SK-N-MC (cell line): ENCODE results near the gene SLC4A1AP.

Experiments
- DNase-seq: peaks from one replicate; pipeline ENCODE4 v3.0.0-alpha.2; 2011; ENCODE audit warnings: low read depth, low spot score
- H3K27ac ChIP-seq: fragments of 200-600 bp; sonication (generic); 2 replicates; pipeline ENCODE4 v1.5.1; 2016; ENCODE audit warnings: mixed run types
- H3K36me3 ChIP-seq: fragments of 200-600 bp; sonication (generic); 2 replicates; pipeline ENCODE4 v1.6.1; 2017; ENCODE audit warnings: antibody characterized with exemption, low read length, mixed read lengths; ENCODE audit not compliant: insufficient read depth
- H3K4me3 ChIP-seq: fragments of 200-600 bp; sonication (generic); 2 replicates; pipeline ENCODE4 v1.5.1; 2016
- H3K9ac ChIP-seq: fragments of 200-600 bp; sonication (generic); 2 replicates; pipeline ENCODE4 v1.8.0; 2017; ENCODE audit warnings: mixed run types, mixed read lengths; ENCODE audit not compliant: insufficient read length
- H3K9me3 ChIP-seq: fragments of 200-600 bp; sonication (generic); 2 replicates; pipeline ENCODE4 v1.6.1; 2017; ENCODE audit warnings: low read depth, mild to moderate bottlenecking, antibody characterized with exemption, low read length, moderate library complexity, mixed read lengths
- EZH2 ChIP-seq: fragments of 200-600 bp; sonication (generic); IDR thresholded peaks from one replicate; pipeline ENCODE4 v1.6.1; 2017; ENCODE audit warnings: antibody characterized with exemption
- FOXP2 ChIP-seq: optimal IDR thresholded peaks from 2 replicates; pipeline ENCODE3; 2011; ENCODE audit warnings: mild to moderate bottlenecking, moderate library complexity; ENCODE audit not compliant: insufficient read depth; ENCODE audit errors: extremely low read length, control extremely low read depth
- POLR2AphosphoS5 ChIP-seq: IDR thresholded peaks from 2 replicates; pipeline ENCODE4 v1.6.1; 2012; ENCODE audit warnings: mild to moderate bottlenecking, low read depth, low read length, borderline replicate concordance

Gene SLC4A1AP

DNA sequence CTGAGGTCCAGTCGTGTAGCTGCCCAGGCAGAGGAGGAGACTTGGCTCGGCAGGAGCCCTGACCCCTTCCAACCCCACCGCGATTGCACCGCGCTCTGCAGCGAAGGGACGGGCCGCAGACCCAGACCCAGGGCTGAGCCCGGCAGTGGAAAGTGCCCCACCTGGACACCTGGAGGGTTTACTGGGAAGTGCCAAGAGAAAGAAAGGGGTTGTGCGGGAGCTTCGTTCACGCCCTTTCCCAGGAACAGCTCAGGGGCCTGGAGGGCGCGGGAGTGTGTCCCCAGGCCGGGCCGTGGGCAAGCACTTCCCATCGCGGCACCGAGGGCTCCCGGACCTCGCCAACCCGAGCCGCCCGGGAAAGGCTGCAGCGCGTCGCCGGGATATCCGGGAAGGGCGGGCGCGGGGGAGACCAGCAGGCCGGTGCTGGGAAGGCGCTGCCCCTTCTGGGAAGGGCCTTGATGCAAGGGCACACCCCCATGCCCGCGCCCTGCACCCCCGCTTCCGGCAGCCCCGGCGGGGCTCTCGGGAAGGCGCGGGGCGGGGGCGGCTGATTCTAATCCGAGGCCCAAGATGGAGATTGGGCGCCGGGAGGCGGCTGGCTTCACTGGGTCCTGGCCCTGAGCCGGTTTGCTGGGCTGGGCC lies 71.7 kb downstream of the SLC4A1AP start:
- no peak overlapping the region for H3K9ac ChIP-seq
- TF ChIP-seq EZH2, result no peak
- no peak for TF ChIP-seq FOXP2
- no peak for TF ChIP-seq POLR2AphosphoS5
- H3K27ac ChIP-seq, result no peak overlapping the region
- no peak for DNase-seq
- no peaks in the 10 kb centered on the region for H3K9me3 ChIP-seq
- H3K36me3 ChIP-seq, result no peaks in the 10 kb centered on the region
- H3K4me3 ChIP-seq, result no peak overlapping the region

DNA sequence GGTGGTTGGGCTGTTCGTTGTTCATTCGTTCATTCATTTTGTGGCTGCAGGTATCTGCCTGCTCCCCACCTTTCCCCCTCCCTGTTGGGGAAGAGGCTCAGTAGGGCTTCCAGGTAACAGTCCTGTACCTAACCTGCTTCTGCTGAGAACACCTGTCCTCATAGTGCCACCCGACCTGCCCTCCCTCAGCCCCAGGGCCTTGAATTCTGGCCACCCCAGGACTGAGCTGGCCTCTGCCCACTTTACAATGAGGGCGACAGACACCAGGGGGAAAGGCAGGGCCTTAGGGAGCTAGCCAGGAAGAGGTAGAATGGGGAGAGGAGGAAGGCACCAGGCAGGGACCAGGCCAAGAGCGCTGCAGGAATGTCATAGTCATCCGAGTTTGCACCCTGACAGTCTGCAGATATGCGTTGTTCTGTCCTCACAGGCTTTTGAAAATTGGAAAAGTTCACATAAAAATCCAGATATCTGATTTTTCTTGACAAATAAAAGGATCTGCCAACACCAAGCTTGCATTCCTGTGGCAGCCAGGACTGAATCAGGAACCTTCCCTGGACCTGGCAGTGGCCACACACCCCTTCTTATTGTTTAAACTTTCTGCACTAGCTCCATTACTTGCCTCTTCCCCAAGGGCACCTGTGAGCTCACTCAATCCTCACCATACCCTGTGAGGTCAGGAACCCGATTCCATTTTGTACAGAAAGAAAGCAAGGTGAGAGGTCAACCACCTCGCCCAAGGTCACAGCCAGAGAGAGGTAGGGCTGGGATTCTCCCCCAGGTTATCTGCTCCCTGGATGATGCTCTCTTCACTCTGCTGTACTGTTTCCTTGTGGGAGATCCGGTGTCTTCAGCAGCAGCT lies 72.6 kb downstream of the SLC4A1AP start:
- TF ChIP-seq POLR2AphosphoS5 (no peak), EZH2 (no peak), FOXP2 (no peak)
- no peak for DNase-seq
- Histone ChIP-seq H3K9me3 (no peaks in the 10 kb centered on the region), H3K4me3 (no peak overlapping the region), H3K27ac (no peak overlapping the region), H3K36me3 (no peaks in the 10 kb centered on the region), H3K9ac (no peak overlapping the region)

DNA sequence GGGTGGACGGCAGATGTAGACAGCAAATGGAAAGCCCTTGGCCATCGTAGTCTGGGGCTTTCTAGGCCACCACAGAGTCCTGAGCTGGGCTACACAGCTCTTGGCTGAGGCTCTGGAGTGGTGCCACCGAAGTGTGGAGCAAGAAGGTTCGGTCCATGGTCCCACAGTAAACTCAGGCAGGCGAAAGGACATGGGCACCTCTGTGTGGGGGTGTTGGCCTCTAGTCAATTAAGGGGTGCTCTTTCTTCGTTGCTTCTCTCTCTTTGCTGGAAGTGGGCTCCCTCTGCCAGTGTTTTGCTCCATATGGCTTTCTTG lies 73.2 kb downstream of the SLC4A1AP start:
- H3K9ac ChIP-seq, result no peak overlapping the region
- no peaks in the 10 kb centered on the region for H3K36me3 ChIP-seq
- TF ChIP-seq POLR2AphosphoS5 (no peak), FOXP2 (no peak), EZH2 (no peak)
- H3K4me3 ChIP-seq, result no peak overlapping the region
- no peak for DNase-seq
- no peak overlapping the region for H3K27ac ChIP-seq
- no peaks in the 10 kb centered on the region for H3K9me3 ChIP-seq

DNA sequence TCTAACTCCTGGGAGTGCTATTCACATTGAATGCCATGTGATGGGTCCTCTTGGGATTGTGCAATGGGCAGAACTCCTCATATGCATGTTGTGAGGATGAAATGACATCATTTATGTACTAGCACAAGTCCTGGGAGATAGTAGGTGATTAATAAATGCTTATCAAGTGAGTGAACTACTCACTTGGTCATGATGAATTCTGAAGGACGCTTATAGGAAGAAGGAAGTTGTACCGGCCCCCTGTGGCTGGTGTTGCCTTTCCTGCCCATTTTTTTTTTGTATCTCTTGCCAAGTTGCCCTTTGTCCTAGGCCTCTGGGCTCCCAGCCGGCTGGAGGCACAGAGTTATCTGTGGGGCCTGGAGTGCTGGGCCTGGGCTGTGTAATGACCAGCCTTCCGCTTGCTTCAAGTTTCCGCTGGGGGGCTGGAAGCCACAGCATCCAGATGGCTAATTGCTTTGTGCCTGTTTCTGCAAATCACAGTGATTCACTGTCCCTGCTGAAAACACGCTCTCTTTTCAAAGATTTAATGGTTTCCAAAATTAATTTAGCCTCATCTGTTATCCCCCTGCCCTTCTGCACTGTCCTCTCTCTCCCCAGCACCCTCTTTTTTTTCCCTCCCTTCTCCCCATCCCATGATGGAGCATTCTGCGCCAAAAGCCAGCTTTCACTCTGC lies 74.1 kb downstream of the SLC4A1AP start:
- no peaks in the 10 kb centered on the region for H3K36me3 ChIP-seq
- no peak overlapping the region for H3K4me3 ChIP-seq
- no peaks in the 10 kb centered on the region for H3K9me3 ChIP-seq
- H3K27ac ChIP-seq, result no peak overlapping the region
- no peak for DNase-seq
- TF ChIP-seq EZH2 (no peak), FOXP2 (no peak), POLR2AphosphoS5 (no peak)
- no peak overlapping the region for H3K9ac ChIP-seq

DNA sequence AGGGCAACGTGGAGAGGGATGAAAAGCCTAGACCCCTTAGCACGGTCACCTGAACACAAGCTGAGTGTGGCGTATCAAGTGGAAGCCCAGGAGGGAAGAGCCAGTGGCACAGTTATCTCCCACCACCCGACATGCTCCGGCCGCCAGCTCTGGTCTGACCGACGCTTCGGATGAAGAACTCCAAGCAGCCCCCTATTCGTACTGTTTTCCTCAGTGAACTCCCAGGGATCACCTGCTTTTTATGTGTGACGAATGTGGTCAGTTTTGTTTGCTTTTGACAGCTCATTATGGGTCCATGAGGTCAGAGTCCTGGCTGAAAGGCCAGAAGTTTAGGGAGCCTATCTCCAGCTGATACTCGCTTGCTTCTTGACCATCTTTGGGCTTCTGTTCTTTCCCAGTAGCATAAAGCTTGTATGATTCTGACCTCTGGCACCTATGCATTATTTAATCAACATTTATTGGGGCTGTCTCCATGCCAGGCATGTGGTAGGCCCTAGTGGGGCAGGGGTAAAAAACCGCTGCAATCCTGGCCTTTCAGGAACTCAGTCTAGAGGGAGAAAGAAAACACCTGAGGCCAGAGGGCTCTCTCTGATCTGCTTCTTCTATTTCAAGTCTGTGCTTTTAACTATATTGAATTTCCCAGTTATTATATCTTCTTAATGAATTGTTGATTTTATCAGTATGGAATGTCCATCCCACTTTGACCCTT lies 74.8 kb downstream of the SLC4A1AP start:
- H3K27ac ChIP-seq, result no peak overlapping the region
- no peak overlapping the region for H3K9ac ChIP-seq
- no peaks in the 10 kb centered on the region for H3K9me3 ChIP-seq
- DNase-seq, result no peak
- TF ChIP-seq POLR2AphosphoS5 (no peak), EZH2 (no peak), FOXP2 (no peak)
- H3K36me3 ChIP-seq, result no peaks in the 10 kb centered on the region
- H3K4me3 ChIP-seq, result no peak overlapping the region

DNA sequence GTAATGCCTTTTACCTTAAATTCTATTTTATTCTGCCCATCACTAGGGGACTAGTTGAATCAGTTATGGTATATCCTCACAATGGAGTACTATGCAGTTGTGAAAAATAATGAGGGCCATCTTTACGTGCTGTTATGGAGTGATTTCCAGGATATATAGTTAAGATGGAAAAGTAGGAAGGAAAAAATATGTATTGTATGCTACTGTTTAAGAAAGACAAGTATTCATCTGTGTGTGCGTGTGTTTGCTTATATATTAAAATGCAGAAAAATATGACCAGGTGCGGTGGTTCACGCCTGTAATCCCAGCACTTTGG lies 75.3 kb downstream of the SLC4A1AP start:
- Histone ChIP-seq H3K9me3 (no peaks in the 10 kb centered on the region), H3K27ac (no peak overlapping the region), H3K9ac (no peak overlapping the region), H3K4me3 (no peak overlapping the region), H3K36me3 (no peaks in the 10 kb centered on the region)
- TF ChIP-seq FOXP2 (no peak), POLR2AphosphoS5 (no peak), EZH2 (no peak)
- no peak for DNase-seq

DNA sequence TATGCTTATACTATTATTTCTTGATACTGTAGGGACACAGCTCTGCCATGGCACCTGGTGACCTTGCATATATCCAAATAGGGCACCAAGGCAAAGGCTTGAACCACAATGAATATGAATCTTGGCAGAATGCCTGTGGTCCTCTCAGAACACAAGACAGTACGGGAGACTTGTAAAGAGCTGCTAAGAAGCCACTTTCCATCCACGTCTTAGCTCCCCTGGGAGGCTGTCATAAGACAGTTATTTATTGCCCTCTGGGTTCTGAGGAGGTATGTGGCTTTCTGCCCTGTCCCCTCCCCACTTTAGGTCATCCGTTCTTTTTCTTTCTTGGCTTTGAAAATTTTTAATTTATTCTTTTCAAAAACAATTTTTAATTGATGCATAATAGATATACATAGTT lies 78.0 kb downstream of the SLC4A1AP start:
- H3K27ac ChIP-seq, result no peak overlapping the region
- DNase-seq, result no peak
- no peaks in the 10 kb centered on the region for H3K9me3 ChIP-seq
- no peak overlapping the region for H3K9ac ChIP-seq
- no peaks in the 10 kb centered on the region for H3K36me3 ChIP-seq
- TF ChIP-seq FOXP2, result no peak
- H3K4me3 ChIP-seq, result no peak overlapping the region

DNA sequence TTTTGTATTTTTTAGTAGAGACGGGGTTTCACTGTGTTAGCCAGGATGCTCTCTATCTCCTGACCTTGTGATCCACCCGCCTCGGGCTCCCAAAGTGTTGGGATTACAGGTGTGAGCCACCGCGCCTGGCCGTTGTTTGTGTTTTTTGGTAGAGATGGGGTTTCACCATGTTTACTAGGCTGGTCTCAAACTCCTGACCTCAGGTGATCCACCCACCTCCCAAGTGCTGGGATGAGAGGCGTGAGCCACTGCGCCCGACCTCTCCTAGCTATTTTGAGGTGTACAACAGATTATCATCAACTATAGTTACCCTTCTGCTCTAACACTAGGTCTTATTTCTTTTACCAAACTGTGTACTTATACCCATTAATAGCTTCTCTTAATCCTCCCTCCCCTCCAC lies 78.9 kb downstream of the SLC4A1AP start:
- DNase-seq, result no peak
- no peak overlapping the region for H3K27ac ChIP-seq
- TF ChIP-seq EZH2, result no peak
- TF ChIP-seq FOXP2, result no peak
- no peak for TF ChIP-seq POLR2AphosphoS5
- no peak overlapping the region for H3K4me3 ChIP-seq
- no peaks in the 10 kb centered on the region for H3K36me3 ChIP-seq
- H3K9ac ChIP-seq, result no peak overlapping the region
- no peaks in the 10 kb centered on the region for H3K9me3 ChIP-seq
